HepG2 (cell line): Measurements from ENCODE around the gene TMEM167B. TPM values are rescaled to one million over a fixed set of nuclear protein-coding genes. Genes with fewer than 3 reads are reported as not detected.
A peak's percentile ranks its signal among the peaks of the same experiment; 100 is the strongest.

ENCODE experiments used
- AFF4 ChIP-seq: sonication (generic); formaldehyde crosslinking; IDR thresholded peaks from 2 replicates; pipeline ENCODE4 v1.4.0; 2020; ENCODE audit warnings: missing genetic modification reagents
- CCDC6 ChIP-seq: sonication (generic); formaldehyde crosslinking; IDR thresholded peaks from 2 replicates; pipeline ENCODE4 v1.8.1; 2022; ENCODE audit warnings: mild to moderate bottlenecking, missing genetic modification reagents, moderate library complexity
- CHD2 ChIP-seq: IDR thresholded peaks from 2 replicates; pipeline ENCODE4 v1.6.1; 2011; ENCODE audit warnings: low read depth, low read length, improper control_type of control experiment
- DBP ChIP-seq: sonication (generic); formaldehyde crosslinking; IDR thresholded peaks from 2 replicates; pipeline ENCODE4 v1.4.0; 2020; ENCODE audit warnings: missing genetic modification reagents; ENCODE audit errors: not compliant biosample characterization
- FOXO1 ChIP-seq: sonication (generic); formaldehyde crosslinking; IDR thresholded peaks from 2 replicates; pipeline ENCODE4 v1.4.0; 2020; ENCODE audit warnings: missing genetic modification reagents
- HMG20A ChIP-seq: IDR thresholded peaks from 2 replicates; pipeline ENCODE4 v1.6.1; 2016; ENCODE audit warnings: borderline replicate concordance
- HMG20B ChIP-seq: conservative IDR thresholded peaks from 2 replicates; pipeline ENCODE4 v1.6.1; 2016; ENCODE audit warnings: missing genetic modification reagents, missing compliant biosample characterization
- HNRNPUL1 ChIP-seq: fragments of 200-400 bp; formaldehyde crosslinking; IDR thresholded peaks from 2 replicates; pipeline ENCODE4 v1.6.1; 2017; ENCODE audit warnings: low read depth, mild to moderate bottlenecking, low read length, moderate library complexity
- MAFK ChIP-seq, 2 experiments: IDR thresholded peaks in 1 of 2; conservative IDR thresholded peaks in 1 of 2; 2 replicates each; pipeline ENCODE4 v1.6.1; 2011; ENCODE audit warnings: improper control_type of control experiment in 2 of 2, low read length in 2 of 2
- MTERF4 ChIP-seq: sonication (generic); formaldehyde crosslinking; IDR thresholded peaks from 2 replicates; pipeline ENCODE4 v1.8.0; 2023; ENCODE audit warnings: mild to moderate bottlenecking, missing genetic modification reagents
- NRL ChIP-seq: sonication (generic); formaldehyde crosslinking; IDR thresholded peaks from 2 replicates; pipeline ENCODE4 v1.5.0; 2020; ENCODE audit warnings: missing genetic modification reagents, mild to moderate bottlenecking, moderate library complexity, borderline replicate concordance
- PAXIP1 ChIP-seq: sonication (generic); formaldehyde crosslinking; conservative IDR thresholded peaks from 2 replicates; pipeline ENCODE4 v1.4.0; 2020; ENCODE audit warnings: mild to moderate bottlenecking, missing genetic modification reagents, moderate library complexity
- SRF ChIP-seq: IDR thresholded peaks from 2 replicates; pipeline ENCODE4 v1.6.1; 2011; ENCODE audit warnings: mild to moderate bottlenecking, low read depth, low read length, moderate library complexity
- TOE1 ChIP-seq: sonication (generic); formaldehyde crosslinking; IDR thresholded peaks from 2 replicates; pipeline ENCODE4 v1.4.0; 2020; ENCODE audit warnings: mild to moderate bottlenecking, missing genetic modification reagents
- ZNF639 ChIP-seq: conservative IDR thresholded peaks from 2 replicates; pipeline ENCODE4 v1.6.1; 2018; ENCODE audit warnings: missing genetic modification reagents
- polyA plus RNA-seq, 8 experiments: library from polyadenylated mRNA; depleted of rRNA in 3 of 8; stranded (reverse) in 7 of 8; unstranded in 1 of 8; fragments of >200 nt; fragmentation: Illumina TruSeq in 4 of 8; extraction: Trizol in 4 of 8; gene quantifications; 2 replicates each; pipeline versions ENCODE4 v1.2.1 to v1.2.3, GENCODE V29; 2011 to 2016; ENCODE audit warnings: low read depth in 4 of 8, missing spikeins in 1 of 8, mixed read lengths in 1 of 8; ENCODE audit not compliant: insufficient read depth in 1 of 8
- total RNA-seq, 5 experiments: library from RNA; depleted of rRNA; stranded (reverse); fragments of >200 nt; fragmentation: Illumina TruSeq; extraction: Trizol; gene quantifications; 2 replicates each; pipeline ENCODE4 v1.2.3, GENCODE V29; 2016; ENCODE audit warnings: low read depth in 1 of 5

The TMEM167B gene
- total and polyA plus RNA-seq, 2 of the 13 experiments (the other 11 are each of a cell fraction or from before 2014, with no cell fraction given), result 9.5 to 22.4 TPM

GRCh38 chr1:109089242-109090015 lies 1.1 kb upstream of the TMEM167B start (continued):
- TF ChIP-seq CCDC6 (CRISPR knock-in tag), result 0 out of 2 replicates have a peak, but pooled peaks have one; percentile 18
- no peak for TF ChIP-seq MAFK (conservative IDR thresholded peaks at IDR 0.05 in 1 of 2, IDR thresholded peaks at IDR 0.05 in 1 of 2; ENCODE audit: low read length in 2 of 2)
- no peak for TF ChIP-seq HMG20B (CRISPR knock-in tag)
- TF ChIP-seq SRF, result no peak
- no peak for TF ChIP-seq HNRNPUL1
- no peak for TF ChIP-seq DBP (CRISPR knock-in tag)
- TF ChIP-seq MTERF4 (CRISPR knock-in tag), result no peak
- 0 out of 2 replicates have a peak, but pooled peaks have one; percentile 29 for TF ChIP-seq FOXO1 (CRISPR knock-in tag)
- TF ChIP-seq ZNF639, result no peak; the same call in 1 of the 2 replicates
- TF ChIP-seq NRL (CRISPR knock-in tag), result no peak
- TF ChIP-seq AFF4, result no peak
- TF ChIP-seq TOE1 (CRISPR knock-in tag), result no peak
- TF ChIP-seq HMG20A (CRISPR knock-in tag), result peak; percentile 33; the same call in 1 of the 2 replicates
- TF ChIP-seq PAXIP1 (CRISPR knock-in tag), result peak; percentile 33; the same call in 1 of the 2 replicates
- TF ChIP-seq CHD2, result no peak
